Kasumi-1 (cell line): ENCODE results near the gene MMP1.
"Not testable (repeated sequence)": the region's sequence is repeated elsewhere in the genome, so short reads cannot be mapped to it uniquely, and the experiment has no call there.

Experiments
- DNase-seq, 2 experiments: peaks; one replicate each; lab custom pipeline; 2025; lab: John Stamatoyannopoulos, UW

MMP1 gene

DNA sequence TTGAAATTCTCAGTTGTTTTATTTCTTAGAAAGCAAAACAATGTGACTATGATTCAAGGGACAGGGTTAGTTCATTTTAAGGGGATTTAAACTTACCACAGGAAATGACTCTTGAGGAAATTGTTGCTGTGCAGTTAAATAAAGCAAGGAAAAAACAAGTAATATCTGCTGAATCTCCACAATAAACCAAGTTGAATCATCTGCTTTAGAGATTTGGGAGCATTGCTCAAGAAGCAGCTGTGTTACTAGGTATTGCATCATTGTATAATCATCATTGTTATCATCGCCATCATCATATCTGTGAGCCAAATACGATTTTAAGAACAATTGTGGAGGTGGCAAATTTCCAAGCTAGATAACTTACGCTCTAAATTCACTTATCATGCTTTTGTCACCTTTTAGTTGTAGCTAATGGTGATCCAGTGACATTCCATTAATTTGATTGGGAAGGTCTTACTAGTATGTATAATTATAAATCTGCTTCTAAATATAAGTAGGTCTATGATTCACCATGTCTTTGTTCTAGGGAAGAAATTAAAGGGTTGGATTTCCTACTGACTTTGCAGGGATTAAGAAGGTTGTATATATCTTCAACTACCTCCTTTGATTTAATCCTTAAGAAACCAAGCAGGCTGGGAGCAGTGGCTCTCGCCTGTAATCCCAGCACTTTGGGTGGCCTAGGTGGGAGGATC is 37.5 kb downstream of the MMP1 start:
- DNase-seq: peak in 1 of 2 experiments; percentile 11

DNA sequence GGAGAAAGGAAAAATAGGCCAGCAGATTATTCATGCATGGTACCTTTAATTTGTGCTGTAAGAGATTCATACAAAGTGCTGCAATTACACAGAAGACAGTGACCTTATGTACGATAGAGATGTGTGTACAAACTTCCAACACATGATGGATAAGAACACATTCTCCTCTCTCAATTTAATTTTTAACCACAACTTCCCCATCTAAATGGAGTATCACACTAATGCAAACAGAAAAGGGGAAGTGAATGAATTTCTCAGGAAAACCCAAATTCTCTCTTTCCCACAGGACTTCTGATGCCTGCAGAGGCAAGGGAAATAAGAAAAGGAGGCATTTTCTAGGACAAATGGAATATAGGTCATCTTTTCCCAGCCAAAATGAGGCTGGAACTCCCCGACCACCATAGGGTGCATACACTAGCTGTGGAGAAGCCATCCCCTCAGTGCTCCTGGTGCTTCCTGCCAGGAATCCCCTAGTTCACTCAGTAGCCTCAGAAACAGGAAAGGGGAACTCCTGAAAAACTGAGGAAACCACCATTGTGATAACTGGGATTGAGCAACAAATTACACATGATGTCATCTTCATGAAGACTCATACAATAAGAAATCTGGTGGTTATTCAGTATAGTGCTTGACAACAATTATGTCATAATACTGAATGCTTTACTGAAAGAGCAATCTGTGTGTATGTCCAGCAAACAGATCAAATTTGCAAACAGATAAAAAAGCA is 40.0 kb downstream of the MMP1 start:
- peak; percentile 82 for DNase-seq

DNA sequence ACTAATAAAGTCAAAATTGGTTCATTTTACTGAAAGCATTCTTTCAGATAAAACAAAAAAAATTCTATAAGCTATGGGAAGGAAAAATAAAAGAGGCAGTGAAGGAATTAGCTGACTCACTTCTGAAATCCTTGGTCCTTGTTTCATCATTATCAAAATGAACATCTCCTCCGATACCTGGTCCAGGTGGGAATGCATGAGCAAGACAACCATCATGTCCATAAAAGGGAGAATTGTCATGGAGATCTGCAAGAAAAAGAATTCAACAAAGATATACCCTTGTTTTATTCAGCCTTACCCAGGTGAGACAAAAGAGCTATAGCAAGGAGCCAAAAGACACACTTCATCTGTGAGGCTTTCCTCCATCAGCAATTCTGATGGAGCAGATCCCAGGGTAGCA is 44.7 kb downstream of the MMP1 start:
- DNase-seq: no peak

DNA sequence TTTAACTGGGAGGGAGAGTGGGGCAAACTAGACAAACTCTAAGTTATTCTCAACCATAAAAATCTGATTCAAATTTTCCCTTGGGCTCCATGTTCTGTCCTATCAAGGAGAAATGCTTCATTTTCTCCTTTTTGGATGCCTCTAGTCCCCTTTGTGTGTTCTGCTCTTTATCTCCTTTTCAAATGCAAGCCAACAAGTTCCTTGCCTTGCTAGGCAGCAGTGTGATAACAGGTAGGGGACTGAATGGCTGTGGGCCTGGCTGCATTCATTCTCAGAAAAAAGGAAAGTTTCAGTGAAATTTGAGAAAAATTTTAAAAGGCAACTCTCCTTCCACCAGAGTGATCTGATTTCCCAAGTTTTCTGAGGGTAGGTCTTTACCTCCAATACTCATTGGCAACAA is 46.3 kb downstream of the MMP1 start:
- DNase-seq: no peak

DNA sequence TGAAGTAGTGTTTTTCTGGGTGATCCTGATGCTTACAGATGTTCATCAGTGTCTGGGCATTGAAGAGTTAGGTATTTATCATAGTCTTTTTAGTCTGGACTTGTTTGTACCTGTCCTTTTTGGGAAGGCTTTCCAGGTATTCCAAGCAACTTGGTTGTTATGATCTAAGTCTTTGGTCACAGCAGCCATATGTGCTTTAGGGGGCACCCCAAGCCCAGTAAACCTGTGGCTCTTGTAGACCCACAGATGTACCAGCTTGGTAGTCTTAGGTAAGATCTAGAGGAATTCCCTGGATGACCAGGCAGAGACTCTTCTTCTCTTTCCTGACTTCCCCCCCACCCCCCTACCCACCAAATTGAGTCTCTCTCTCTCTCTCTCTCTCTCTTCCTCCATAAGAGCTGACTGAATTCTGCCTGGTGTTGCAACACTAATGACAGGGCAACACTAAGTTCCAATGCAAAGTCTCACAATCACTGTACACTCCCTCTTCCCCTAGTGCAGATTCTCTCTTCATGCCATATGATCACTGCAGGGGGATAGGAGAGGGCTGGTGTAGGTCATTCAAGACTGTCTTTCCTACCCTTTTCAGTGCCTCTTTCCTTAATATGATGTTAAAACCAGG is 48.7 kb downstream of the MMP1 start:
- DNase-seq: no peak

DNA sequence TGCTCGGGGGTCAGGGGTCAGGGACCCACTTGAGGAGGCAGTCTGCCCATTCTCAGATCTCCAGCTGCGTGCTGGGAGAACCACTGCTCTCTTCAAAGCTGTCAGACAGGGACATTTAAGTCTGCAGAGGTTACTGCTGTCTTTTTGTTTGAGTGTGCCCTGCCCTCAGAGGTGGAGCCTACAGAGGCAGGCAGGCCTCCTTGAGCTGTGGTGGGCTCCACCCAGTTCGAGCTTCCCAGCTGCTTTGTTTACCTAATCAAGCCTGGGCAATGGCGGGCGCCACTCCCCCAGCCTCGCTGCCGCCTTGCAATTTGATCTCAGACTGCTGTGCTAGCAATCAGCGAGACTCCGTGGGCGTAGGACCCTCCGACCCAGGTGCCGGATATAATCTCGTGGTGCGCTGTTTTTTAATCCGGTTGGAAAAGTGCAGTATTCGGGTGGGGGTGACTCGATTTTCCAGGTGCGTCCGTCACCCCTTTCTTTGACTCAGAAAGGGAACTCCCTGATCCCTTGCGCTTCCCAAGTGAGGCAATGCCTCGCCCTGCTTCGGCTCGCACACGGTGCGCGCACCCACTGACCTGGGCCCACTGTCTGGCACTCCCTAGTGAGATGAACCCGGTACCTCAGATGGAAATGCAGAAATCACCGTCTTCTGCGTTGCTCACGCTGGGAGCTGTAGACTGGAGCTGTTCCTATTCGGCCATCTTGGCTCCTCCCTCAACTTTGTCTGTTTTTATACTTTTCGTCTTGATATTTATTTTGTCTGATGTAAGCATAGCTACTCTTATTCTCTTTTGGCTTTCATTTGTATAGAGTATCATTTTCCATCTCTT is 51.0 kb downstream of the MMP1 start:
- DNase-seq: not testable (repeated sequence)
